RCC 7860 (cell line): ENCODE measurements around the gene FKRP.
"Not testable (repeated sequence)": the region's sequence is repeated elsewhere in the genome, so short reads cannot be mapped to it uniquely, and the experiment has no call there.

Experiments used
- DNase-seq: peaks from one replicate; pipeline ENCODE4 v3.0.0-alpha.2; 2015; ENCODE audit warnings: low spot score
- FAIRE-seq: peaks from 2 replicates; lab custom pipeline; 2012; peaks lifted over from hg19 to GRCh38; lab: Jason Lieb, UNC

FKRP gene

DNA sequence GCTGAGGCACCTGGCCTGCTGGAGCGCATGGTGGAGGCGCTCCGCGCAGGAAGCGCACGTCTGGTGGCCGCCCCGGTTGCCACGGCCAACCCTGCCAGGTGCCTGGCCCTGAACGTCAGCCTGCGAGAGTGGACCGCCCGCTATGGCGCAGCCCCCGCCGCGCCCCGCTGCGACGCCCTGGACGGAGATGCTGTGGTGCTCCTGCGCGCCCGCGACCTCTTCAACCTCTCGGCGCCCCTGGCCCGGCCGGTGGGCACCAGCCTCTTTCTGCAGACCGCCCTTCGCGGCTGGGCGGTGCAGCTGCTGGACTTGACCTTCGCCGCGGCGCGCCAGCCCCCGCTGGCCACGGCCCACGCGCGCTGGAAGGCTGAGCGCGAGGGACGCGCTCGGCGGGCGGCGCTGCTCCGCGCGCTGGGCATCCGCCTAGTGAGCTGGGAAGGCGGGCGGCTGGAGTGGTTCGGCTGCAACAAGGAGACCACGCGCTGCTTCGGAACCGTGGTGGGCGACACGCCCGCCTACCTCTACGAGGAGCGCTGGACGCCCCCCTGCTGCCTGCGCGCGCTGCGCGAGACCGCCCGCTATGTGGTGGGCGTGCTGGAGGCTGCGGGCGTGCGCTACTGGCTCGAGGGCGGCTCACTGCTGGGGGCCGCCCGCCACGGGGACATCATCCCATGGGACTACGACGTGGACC is 10.1 kb downstream of the FKRP start:
- FAIRE-seq (no peak), DNase-seq (no peak)

DNA sequence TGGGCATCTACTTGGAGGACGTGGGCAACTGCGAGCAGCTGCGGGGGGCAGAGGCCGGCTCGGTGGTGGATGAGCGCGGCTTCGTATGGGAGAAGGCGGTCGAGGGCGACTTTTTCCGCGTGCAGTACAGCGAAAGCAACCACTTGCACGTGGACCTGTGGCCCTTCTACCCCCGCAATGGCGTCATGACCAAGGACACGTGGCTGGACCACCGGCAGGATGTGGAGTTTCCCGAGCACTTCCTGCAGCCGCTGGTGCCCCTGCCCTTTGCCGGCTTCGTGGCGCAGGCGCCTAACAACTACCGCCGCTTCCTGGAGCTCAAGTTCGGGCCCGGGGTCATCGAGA is 10.7 kb downstream of the FKRP start:
- no peak for FAIRE-seq
- no peak for DNase-seq

DNA sequence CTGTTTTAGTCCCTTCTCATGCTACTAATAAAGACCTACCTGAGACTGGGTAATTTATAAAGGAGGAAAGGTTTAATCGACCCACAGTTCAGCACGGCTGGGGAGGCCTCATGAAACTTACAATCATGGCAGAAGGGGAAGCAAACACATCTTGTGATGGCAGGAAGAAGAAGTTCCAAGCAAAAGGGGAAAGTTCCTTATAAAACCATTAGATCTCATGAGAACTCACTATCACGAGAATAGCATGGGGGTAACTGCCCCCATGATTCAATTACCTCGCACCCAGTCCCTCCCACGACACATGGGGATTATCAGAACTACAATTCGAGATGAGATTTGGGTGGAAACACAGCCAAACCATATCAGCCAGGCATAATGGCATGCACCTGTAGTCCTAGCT is 13.3 kb downstream of the FKRP start:
- DNase-seq = no peak
- FAIRE-seq = no peak

DNA sequence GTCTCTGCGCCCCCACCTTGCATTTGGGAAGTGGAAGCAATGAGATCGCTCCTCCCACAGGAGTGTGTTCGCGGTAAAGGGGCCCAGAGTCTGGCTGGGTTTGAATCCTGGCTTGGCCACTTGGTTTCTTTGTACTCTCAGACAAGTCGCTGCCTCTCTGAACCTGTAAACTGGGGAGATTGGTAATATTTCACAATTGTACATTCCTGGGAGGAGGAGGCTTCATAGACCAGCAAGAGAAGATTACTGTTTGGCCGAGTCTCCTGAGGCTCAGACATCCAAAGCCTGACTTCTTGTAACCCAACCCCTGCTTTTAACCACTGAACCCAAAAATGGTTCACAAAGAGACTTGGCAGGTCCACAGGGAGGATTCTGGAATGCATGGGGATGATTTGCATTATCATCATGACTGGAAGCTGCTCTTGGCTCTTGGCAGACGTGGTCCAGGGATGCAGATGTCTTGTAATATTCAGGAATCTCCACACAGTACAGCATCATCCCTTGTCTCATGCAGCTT is 14.0 kb downstream of the FKRP start:
- FAIRE-seq (no peak), DNase-seq (no peak)

DNA sequence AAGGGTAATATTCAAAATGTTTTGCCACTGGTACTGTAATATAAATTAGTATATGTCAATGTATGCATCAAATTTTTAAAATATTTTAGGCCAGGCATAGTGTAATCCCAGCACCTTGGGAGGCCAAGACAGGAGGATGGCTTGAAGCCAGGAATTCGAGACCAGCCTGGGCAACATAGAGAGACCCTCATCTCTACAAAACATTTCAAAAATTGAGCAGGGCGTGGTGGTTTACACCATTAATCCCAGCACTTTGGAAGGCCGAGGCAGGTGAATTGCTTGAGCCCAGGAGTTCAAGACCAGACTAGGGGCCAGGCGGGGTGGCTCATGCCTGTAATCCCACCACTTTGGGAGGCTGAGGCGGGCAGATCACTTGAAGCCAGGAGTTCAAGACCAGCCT is 14.5 kb downstream of the FKRP start:
- DNase-seq = no peak
- no peak for FAIRE-seq

DNA sequence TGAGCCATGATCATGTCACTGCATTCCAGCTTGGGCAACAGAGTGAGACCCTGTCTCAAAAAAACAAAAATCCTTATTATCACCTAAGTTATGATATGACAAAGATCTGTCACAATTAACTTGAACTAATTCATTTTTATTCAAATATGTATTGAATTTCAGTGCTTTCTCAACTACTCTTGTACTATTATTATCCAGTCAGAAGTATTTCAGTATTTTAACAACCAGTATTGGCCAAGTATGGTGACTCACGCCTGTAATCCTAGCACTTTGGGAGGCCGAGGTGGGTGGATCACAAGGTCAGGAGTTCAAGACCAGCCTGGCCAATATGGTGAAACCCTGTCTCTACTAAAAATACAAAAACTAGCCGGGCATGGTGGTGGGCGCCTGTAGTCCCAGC is 15.0 kb downstream of the FKRP start:
- FAIRE-seq, DNase-seq: not testable (repeated sequence)

DNA sequence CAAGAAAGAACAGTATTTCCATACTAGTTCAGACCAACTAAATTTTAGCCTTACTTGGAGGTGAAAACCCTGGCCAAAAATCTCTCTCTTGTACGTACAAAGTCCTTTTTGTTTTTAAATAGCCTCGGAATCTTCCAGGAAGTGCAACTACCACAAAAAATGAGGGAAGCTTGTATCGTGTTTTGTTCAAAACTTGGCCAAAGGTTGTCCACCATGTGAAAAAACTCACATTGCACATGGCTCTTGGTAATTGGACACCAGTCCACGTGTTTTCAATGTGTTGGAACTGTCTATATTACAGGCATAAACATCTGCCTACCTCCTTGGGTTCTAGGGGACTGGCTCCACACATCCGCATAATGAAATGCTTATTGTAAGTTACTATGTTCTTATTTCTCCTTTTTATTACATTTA is 15.6 kb downstream of the FKRP start:
- no peak for DNase-seq
- FAIRE-seq = no peak

DNA sequence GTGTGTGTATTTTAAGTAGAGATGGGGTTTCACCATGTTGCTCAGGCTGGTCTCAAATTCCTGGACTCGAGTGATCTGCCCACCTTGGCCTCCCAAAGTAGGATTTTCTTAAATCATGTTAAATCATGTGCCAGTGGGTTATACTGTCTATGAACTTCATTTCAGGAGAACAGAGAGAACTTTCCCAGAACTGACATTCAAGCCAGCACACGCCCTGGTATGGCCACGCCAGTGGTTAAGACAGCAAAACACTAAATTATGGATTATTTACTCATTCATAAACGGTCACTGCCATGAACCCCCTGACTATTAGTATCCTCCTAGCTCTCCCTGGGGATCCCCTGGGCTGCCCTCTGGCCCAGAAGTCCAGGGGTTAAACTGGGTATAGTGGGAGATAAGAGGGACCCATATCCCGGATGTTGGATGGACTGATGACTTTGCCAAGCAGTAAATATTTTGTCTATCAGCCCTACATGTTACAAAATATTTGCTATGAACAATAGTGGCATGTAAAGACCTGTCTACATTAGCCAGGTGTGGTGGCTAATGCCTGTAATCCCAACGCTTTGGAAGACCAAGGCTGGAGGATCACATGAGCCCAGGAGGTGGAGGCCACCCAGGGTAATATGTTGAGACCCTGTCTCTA is 16.5 kb downstream of the FKRP start:
- FAIRE-seq (no peak), DNase-seq (no peak)

DNA sequence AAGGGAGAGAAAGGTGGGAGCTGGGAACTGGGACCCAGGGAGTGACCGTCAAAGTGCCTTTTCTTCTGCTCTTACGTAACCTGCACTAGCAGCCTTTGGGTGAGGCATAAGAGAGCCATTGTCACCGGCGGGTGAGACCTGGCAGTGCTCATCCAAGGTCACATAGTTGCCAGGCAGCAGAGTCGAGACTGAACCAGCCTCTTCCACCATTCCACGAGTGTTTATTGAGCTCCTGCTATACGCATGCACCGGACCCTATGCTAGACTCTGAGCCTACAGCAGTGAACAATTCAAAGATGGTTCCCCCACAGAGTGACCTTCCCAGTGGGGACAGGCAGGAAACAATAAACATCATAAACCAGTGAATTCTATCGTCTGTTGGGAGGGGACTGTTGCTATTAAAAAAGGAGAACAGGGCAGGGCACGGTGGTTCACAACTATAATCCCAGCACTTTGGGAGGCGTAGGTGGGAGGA is 19.0 kb downstream of the FKRP start:
- DNase-seq = no peak
- no peak for FAIRE-seq

DNA sequence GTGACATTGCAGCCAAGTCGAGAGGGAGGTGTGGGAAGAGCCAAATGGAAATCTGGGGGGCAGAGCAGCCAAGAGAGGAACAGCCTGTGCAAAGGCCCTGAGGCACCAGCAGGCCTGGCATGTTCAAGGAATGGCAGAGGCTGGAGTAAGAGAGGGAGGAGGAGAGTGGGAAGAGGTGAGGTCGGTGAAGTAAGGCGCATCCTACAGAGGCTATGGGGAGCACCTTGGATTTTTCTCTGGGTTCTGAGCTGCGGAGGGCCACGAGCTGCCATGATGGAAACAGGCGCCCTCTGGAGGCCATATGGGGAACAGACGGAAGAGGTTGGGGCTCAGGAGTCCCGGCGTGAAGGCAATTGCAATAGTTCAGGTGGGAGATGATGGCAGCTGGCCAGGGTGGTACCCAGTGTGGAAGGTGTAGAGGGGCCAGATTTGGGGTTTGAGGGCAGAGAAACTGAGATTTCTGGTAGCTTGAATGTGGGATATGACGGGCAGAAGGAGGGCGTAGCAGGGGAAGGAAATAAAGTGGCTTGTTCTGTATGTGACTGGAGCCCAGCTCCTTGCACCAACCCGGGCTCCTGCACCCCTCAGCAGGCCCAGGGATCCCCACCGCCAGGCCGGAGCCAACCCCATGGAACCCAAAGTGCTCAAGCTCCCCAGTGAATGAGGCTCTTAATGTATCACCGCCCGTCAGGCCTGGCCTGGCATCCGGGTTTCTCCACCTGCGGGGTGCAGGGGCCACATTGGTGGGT is 20.9 kb downstream of the FKRP start:
- no peak for FAIRE-seq
- no peak for DNase-seq

DNA sequence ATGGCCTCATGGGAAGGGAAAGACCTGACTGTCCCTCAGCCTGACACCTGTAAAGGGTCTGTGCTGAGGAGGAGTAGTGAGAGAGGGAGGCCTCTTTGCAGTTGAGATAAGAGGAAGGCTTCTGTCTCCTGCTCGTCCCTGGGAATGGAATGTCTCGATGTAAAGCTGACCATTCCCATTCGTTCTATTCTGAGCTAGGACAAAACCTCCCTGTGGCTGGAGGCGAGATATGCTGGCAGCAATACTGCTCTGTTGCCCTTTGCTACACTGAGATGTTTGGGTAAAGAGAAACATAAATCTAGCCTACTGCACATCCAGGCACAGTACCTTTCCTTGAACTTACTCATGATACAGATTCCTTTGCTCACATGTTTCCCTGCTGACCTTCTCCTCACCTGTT is 22.9 kb downstream of the FKRP start:
- DNase-seq, FAIRE-seq: not testable (repeated sequence)

DNA sequence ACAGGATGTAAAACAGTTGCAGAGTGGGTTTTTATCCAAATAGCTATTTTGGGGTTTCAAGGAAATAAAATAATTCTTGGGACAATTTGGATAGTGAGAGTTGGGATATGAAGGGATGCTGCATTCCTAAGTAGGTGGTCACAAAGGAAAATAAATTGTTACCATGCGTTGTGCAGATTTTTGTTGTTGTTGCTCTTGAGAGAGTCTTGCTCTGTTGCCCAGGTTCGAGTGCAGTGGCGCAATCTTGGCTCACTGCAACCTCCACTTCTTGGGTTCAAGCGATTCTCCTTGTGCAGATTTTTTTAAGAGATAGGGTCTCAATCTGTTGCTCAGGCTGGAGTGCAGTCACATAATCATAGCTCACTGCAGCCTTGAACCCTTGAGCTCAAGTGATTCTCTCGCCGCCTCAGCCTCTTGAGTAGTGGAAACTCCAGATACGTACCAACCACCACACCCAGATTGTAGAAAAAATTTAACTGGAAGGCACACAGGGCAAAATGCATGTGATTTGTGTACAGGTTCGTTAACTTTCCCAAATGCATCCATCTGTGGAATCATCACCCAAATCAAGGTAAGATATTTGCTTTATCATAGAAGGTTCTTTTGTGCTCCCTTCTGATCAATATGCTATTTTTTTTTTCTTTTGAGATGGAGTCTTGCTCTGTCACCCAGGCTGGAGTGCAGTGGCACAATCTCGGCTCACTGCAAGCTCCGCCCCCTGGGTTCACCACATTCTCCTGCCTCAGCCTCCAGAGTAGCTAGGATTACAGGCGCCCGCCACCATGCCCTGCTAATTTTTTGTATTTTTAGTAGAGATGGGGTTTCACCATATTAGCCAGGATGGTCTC is 26.5 kb downstream of the FKRP start:
- FAIRE-seq = no peak
- no peak for DNase-seq

DNA sequence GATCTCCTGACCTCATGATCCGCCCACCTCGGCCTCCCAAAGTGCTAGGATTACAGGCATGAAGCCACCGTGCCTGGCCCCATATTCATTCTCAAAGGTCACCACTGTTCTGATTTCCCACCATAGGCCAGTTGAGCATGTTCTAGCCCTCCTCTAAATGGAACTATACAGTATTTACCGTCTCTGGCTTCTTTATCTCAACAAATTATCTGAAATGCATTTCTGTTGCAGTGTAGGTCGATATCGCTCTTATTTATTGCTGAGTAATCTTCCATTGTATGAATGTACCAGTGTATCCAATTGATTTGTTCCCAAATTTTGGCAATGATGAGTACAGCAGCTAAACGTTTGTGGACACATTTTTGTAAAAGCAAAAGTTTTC is 27.2 kb downstream of the FKRP start:
- DNase-seq (no peak), FAIRE-seq (no peak)

DNA sequence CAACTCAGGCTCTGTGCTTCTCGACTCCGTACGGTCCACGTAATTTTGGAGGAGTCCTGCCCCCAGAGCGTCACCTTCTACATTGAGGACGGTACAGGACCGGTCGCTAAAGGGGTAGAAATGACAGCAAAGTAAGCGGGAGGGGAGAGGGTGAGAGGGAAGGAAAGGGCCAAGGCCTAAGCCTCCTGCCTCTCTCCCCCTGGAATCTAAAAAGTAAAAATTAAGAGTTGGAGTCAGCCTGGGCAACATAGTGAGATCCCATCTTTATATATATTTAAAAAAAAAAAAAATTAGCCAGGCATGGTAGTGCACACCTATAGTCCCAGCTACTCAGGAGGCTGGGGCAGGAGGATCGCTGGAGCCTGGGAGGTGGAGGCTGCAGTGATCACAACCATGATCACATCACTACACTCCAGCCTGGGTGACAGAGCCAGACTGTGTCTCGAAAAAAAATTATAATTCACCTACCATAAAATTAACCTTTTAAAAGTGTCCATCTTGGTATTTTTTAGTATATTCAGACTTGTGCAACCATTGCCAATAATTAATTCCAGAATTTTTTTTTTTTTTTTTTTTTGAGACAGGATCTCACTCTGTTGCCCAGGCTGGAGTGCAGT is 29.9 kb downstream of the FKRP start:
- no peak for FAIRE-seq
- no peak for DNase-seq

DNA sequence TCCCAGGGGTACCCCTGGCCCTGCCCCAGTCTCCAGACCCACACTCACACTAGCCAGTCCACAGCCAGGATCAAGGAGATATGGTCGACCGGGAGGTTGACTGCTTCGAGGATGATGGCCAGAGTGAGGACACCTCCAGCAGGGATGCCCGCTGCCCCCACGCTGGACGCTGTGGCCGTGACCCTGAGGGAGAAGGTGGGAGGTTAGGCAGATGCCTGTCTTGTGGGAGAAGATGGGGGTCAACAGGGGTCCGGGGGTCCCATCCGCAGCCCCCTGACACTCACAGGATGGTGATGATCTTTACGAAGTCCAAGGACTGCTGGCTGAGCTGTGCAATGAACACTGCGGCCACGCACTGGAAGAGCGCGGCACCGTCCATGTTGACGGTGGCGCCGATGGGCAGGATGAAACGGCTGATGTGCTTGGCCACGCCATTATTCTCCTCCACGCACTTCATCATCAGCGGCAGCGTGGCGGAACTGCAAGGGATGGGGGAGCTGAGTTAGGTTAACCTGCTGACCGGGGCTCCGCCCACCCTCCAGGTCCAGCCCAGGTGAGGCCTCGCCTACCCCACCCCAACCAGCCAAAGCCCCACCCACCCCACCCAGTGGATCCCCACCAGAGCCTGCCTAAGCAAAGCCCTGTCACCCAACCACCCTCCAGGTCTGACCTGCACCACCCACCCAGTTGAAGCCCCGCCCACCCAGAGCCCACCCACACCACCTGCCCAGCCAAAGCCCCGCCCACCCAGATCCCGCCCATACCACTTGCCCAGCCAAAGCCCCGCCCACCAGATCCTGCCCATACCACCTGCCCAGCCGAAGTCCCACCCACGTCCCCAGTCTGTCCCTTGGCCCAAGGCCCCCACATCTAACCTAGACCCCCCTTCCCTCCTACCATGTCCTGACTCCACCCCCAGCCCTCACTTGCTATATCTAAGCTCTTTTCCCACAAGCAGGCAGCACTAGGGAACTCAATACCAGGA is 31.4 kb downstream of the FKRP start:
- FAIRE-seq (no peak), DNase-seq (no peak)

DNA sequence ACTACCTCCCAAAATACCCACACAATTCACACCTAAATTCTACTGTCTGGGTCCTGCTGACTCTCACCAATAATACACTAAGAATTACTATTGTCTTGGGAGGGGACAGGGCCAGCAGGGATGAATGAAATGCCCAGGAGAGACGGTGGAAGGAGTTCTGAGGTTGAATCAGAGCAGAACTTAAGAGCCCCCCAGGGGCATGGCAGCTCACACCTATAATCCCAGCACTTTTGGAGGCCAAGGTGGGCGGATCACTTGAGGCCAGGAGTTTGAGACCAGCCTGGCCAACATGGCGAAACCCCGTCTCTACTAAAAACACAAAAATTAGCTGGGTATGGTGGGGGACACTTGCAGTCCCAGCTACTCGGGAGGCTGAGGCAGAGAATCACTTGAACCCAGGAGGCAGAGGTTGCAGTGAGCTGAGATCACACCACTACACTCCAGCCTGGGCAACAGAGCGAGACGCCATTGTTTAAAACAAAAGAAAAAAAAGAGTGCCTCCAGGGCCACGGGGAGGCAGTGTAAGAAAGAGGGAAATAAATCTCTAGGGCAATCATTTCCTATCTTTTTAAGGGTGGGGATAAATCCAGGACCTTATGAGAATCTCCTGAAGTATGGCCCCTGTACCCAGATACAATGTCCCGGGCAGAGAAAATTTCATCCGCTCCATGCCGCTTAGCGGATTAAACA is 32.2 kb downstream of the FKRP start:
- FAIRE-seq, DNase-seq: not testable (repeated sequence)

DNA sequence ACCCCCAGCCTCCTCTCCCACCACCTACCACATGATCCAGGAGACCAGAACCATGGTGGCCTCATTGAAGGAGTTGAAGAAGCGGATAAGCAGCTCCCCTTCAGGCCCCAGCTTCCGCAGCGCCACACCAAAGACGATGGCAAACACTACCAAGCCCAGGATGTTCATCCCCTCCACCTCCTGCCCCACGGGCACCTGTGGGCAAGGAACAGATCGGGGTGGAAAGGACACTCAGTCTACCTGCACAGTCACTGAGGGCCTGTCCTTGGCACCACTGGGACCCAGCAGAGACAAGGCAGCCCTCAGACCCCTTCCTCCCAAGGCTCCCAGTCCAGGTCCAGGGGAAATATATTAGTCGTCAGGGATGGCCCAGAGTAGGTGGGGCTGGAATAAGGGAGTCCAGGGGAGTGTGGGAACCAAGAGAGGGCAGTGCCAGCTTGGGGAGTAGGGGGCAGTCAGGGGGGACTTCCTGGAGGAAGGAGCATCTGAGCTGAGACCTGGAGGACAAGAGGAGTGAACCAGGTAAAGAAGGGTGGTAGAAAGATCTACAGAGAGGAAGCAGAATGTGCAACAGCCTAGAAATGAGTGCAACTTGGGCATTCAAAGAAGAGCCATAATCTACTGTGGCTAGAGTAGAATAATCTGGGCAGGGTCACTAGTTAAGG is 36.6 kb downstream of the FKRP start:
- DNase-seq = no peak
- FAIRE-seq = no peak

DNA sequence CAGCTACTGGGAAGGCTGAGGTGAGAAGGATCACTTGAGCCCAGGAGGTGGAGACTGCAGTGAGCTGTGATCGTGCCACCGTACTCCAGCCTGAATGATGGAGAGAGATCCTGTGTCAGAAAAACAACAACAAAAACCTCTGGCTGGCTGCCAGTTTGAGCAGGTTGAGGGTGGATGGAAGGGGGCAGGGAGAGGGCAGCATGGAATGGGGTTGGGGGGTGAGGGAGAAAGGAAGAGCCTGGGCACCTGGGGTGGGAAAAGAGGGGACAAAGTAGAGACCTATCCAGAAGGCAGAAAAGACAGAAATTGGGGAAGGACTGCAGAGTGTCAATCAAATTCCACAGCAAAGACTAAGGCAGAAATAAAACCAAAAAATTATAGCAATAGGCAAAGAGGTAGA is 37.8 kb downstream of the FKRP start:
- no peak for DNase-seq
- FAIRE-seq = no peak
